Activated T-helper 1 cell treated with anti-CD3 and anti-CD28 coated beads, Interleukin-12 subunit alpha, Interleukin-12 subunit beta, Interleukin-2, Interleukin-4 antibody, amounts not matched to agents 30 ng/mL and 10 ng/mL and 1 ng/mL, durations not matched to agents 14 hours and 24 hours and 36 hours (primary cell): ENCODE data around the gene TTC28. TPM values are rescaled to one million over a fixed set of nuclear protein-coding genes. Genes with fewer than 3 reads are reported as not detected.
"Not testable (repeated sequence)": the region's sequence is repeated elsewhere in the genome, so short reads cannot be mapped to it uniquely, and the experiment has no call there.

Experiments used
- DNase-seq: peaks from one replicate; pipeline ENCODE4 v3.0.0; 2021; ENCODE audit warnings: low spot score
- H3K27ac Mint-ChIP-seq: one replicate; pipeline ENCODE4 v1.8.0; 2021; ENCODE audit warnings: mild to moderate bottlenecking, mixed read lengths
- H3K27me3 Mint-ChIP-seq: one replicate; pipeline ENCODE4 v1.8.0; 2022; ENCODE audit warnings: mild to moderate bottlenecking, moderate library complexity, mixed read lengths; ENCODE audit not compliant: insufficient read depth
- H3K36me3 Mint-ChIP-seq: one replicate; pipeline ENCODE4 v1.8.0; 2021; ENCODE audit warnings: low read depth, mixed read lengths
- H3K4me1 Mint-ChIP-seq: one replicate; pipeline ENCODE4 v1.8.0; 2021; ENCODE audit warnings: low read depth, mixed read lengths
- H3K4me3 Mint-ChIP-seq: one replicate; pipeline ENCODE4 v1.8.0; 2021; ENCODE audit warnings: mild to moderate bottlenecking, moderate library complexity, mixed read lengths
- H3K9me3 Mint-ChIP-seq: one replicate; pipeline ENCODE4 v1.8.0; 2021; ENCODE audit warnings: mixed read lengths
- intact Hi-C: fragments of 100-400 bp; cut with micrococcal nuclease; formaldehyde crosslinking; loops from one replicate; pipeline ENCODE4 v1.15.1; 2024
- total RNA-seq: library from RNA; stranded (reverse); gene quantifications from 2 replicates; pipeline ENCODE4 v1.2.3, GENCODE V29; 2022

TTC28 gene
- total RNA-seq, 1 donor from 2014 or later: 2.4 TPM

DNA sequence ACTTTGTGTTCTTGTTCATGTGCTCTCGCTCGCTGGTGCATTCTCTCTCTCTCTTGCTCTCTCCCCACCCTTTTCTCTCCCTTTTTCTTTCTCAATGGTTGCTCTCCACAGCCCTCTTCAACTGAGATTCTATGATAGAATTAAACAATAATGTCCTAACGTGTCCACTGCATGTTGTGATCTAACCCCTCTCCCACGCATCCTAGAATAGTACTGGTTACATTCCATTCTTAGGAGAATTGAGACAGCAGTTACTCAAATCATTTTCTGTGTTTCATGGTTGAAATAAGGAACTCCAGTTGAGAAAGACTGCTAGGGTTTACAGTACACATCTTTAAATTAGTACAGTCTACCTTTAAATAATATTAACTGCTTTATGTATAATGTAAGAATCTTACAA is 442.5 kb downstream of the TTC28 start:
- H3K9me3 Mint-ChIP-seq: no peaks in the 10 kb centered on the region
- H3K4me3 Mint-ChIP-seq: no peak overlapping the region
- no peaks in the 10 kb centered on the region for H3K36me3 Mint-ChIP-seq
- intact Hi-C loops: no loop called here
- H3K4me1 Mint-ChIP-seq: no peaks in the 10 kb centered on the region
- DNase-seq: no peak
- peaks cover 19% of the 10 kb centered on the region for H3K27me3 Mint-ChIP-seq
- H3K27ac Mint-ChIP-seq: no peak overlapping the region

DNA sequence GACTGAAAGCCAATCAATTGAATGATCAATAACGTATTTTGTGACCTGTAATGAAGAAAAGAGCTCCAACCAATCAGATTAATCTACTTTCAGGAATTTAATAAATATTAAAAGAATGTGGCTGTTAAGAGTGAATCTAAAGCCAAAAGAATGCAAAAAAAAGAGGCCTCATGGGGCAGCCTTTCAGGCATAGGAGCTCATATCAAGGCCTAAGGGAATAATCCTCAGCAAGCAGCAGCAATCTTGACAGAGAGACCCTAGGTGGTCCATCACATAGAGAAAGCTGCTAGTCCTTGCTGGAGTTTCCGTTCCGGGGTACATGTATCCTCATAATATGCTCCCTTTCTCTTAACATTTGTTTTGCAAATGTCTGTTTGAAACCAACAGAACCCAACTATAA is 447.4 kb downstream of the TTC28 start:
- Mint-ChIP-seq H3K36me3 (no peaks in the 10 kb centered on the region), H3K27ac (no peak overlapping the region), H3K4me1 (no peaks in the 10 kb centered on the region), H3K27me3 (peaks cover 5% of the 10 kb centered on the region), H3K4me3 (no peak overlapping the region), H3K9me3 (no peaks in the 10 kb centered on the region)
- DNase-seq: no peak
- intact Hi-C loops: no loop called here

DNA sequence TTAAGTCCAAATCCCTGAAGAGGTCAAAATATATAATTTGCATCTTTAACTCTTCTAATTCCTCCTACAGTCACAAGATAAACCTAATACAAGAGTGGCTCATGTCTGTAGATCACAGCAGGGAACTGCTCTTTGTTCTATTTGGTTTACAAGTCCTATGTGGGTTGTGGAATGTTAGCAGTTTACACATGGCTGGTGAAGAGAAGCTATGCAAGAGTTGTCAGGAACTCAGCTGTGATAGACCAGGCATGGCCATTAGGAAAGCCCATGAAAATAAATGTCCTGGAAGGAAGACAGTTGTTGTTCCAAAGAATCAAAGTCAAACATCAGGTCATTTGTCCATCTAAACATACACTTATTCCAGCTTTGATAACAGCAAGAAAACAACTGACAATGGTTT is 448.2 kb downstream of the TTC28 start:
- no peak overlapping the region for H3K4me3 Mint-ChIP-seq
- H3K4me1 Mint-ChIP-seq: no peaks in the 10 kb centered on the region
- no peaks in the 10 kb centered on the region for H3K9me3 Mint-ChIP-seq
- no peak overlapping the region for H3K27ac Mint-ChIP-seq
- H3K36me3 Mint-ChIP-seq: no peaks in the 10 kb centered on the region
- DNase-seq: no peak
- peaks cover 5% of the 10 kb centered on the region for H3K27me3 Mint-ChIP-seq
- intact Hi-C loops: no loop called here

DNA sequence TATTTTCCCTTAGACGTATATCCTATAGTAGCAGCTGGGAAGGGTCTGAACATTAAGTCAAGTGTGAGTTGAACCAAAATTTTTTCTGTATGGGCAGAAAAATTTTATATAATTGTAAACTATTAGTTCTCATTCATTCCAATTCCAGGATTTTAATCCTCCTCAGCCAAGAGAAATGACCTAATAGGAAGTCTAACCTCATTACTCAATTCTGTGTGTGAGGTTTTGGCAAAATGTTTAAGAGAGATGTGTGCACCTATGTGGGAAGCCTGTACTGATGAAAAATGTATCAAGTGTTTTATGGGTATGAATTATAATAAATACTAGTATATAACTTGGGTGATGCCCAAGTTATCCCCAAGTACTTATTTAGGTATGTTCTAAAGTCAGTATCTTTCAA is 449.0 kb downstream of the TTC28 start:
- H3K36me3 Mint-ChIP-seq: no peaks in the 10 kb centered on the region
- H3K27ac Mint-ChIP-seq: no peak overlapping the region
- no peak overlapping the region for H3K4me3 Mint-ChIP-seq
- intact Hi-C loops: no loop called here
- peaks cover 4% of the 10 kb centered on the region for H3K27me3 Mint-ChIP-seq
- no peak for DNase-seq
- H3K9me3 Mint-ChIP-seq: no peaks in the 10 kb centered on the region
- no peaks in the 10 kb centered on the region for H3K4me1 Mint-ChIP-seq

DNA sequence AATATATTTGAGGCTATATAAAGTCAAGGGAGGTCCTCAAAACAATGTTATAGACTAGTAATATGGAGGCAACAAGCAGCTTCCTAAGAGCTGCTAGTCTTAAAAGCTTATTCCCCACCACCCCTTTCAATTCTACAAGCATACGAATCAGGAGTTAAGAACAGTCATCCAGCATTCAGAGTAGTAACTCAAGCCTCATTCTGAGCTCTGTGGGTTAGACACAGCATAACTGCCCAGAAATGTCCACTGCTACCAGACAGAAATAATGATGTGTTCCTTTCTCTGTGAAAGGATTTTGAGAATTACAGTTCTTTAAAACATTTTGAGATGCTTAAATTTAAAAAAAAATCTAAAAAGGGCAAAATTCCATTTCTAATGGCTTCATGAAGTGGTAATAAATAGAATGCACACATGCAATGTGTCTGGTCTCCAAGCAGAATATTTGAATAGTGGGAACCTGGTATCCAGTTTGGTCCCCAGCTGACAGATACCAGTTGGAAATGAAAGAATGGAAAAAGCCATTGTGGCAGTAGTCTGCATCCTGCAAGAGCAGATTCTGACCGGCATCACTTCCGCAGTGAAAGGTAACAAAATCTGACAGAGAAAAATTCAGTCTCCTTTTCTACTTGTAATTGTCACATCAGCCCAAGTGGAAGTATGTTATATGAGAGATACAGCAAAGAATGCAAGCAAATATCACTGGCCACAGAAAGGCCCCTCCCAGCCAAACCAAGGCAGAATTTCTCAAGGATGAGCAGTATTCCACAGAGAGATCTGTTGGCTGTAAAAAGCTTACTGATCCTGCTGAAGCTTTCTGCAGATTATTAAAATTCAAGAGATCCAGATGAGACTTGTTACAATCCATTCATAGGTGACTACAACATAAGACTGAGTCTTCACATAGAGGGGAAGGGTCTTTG is 449.8 kb downstream of the TTC28 start:
- intact Hi-C loops: loop anchor here (10.0 kb wide), 1 partner anchor 175 kb away; no protein-coding TSS in a partner anchor
- H3K27me3 Mint-ChIP-seq: peaks cover 3% of the 10 kb centered on the region
- no peaks in the 10 kb centered on the region for H3K9me3 Mint-ChIP-seq

DNA sequence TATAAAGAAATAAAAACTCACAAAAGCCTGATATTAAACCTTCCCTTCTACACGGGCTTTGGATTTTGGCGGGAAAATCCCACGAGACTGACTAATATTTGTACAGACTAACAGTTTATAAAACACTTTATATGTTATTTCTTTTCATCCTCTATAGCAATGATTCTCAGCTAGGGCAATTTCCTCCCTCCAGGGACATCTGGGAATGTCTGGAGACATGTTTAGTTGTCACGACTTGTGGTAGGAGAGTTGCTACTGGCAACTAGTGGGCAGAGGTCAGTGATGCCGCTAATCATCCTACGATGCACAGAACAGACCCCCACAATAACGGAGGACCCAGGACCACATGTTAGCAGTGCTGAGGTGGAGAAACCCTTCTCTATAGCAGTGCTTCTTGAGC is 455.8 kb downstream of the TTC28 start:
- Mint-ChIP-seq H3K36me3 (no peaks in the 10 kb centered on the region), H3K27ac (no peak overlapping the region), H3K9me3 (no peaks in the 10 kb centered on the region), H3K4me3 (no peak overlapping the region), H3K4me1 (no peaks in the 10 kb centered on the region), H3K27me3 (peaks cover 3% of the 10 kb centered on the region)
- intact Hi-C loops: loop anchor here (10.0 kb wide), 1 partner anchor 169 kb away; no protein-coding TSS in a partner anchor
- DNase-seq: no peak

More for the DNA sequence above, 449.8 kb downstream of the TTC28 start:
- no peak overlapping the region for H3K27ac Mint-ChIP-seq
- no peaks in the 10 kb centered on the region for H3K36me3 Mint-ChIP-seq
- H3K4me1 Mint-ChIP-seq: no peaks in the 10 kb centered on the region
- no peak for DNase-seq
- H3K4me3 Mint-ChIP-seq: no peak overlapping the region

DNA sequence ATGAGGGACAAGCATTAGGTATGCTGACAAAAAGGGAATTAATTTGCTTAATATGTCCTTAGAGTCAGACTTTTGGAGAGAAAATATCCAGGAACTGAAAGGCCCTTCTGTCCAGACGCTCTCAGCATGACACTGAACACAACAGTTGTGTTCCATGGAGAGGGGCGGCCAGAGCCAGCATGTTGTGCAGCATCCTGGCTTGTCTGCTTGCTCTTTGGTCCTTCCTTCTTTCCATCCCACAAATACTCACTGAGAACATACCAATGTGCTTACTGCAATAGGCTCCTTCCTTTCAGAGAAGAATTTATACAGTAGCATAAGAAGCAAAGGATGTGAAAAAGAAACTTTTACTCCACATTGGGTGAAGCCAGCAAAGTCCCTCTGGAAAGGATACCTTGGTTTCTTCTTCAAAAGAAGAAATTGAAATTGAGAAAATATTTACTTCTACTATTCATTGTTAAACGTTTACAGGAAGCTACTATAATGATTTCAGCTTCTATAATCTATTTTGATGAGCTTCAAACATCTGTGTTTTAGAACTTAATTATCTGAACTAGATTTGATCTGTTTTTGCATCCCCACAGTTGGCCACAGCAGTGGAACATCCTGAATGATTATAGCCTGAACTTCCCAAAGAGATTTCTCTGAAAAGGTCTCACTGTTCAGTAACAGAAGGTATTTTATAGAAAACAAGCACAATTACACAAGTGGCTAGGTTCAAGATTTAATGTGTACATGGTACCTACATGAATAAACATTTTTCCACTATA is 456.5 kb downstream of the TTC28 start:
- no peak for DNase-seq
- intact Hi-C loops: loop anchor here (10.0 kb wide), 1 partner anchor 168 kb away; no protein-coding TSS in a partner anchor
- H3K9me3 Mint-ChIP-seq: no peaks in the 10 kb centered on the region

DNA sequence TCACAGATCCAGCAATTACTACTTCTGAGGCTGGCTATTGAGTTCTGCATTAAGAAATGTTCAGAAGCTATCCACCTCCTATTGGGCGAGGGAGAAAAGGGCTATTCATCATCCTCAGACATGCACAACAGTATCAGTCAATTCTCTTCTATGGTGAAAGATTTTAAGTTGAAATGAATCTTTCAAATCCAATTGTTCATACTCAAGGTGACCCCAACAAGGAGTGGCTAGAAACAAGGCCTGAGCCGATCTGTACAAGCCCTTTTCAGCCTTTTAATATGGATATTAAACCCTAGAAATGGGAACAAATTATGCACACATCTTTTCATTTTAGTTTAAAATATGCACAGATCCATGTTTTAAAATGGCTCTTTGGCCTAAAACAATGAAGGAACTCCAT is 457.1 kb downstream of the TTC28 start:
- intact Hi-C loops: loop anchor here (10.0 kb wide), 1 partner anchor 168 kb away; no protein-coding TSS in a partner anchor
- no peaks in the 10 kb centered on the region for H3K4me1 Mint-ChIP-seq

More for the DNA sequence above, 456.5 kb downstream of the TTC28 start:
- Mint-ChIP-seq H3K4me1 (no peaks in the 10 kb centered on the region), H3K36me3 (no peaks in the 10 kb centered on the region), H3K4me3 (no peak overlapping the region), H3K27ac (no peak overlapping the region), H3K27me3 (peaks cover 3% of the 10 kb centered on the region)

DNA sequence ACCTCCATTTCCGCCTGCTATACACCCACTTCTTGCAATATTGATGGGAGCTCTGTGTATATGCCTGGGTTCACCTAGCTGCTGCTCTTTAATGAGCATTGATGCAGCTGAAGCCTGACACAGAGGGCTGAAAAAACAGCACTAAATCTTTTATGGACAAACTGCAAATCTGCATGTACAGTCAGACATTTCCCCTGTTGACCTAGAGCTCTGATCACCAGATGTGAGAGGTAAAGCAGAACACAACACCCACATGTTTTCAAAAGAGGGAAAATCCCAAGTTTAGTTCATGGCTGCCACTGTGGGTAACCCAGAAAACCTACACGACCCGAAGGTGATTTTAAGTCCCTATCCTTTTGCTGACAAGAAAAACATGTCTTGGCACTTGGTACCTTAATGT is 457.6 kb downstream of the TTC28 start:
- no peak overlapping the region for H3K4me3 Mint-ChIP-seq
- no peak overlapping the region for H3K27ac Mint-ChIP-seq
- peaks cover 3% of the 10 kb centered on the region for H3K27me3 Mint-ChIP-seq
- no peaks in the 10 kb centered on the region for H3K36me3 Mint-ChIP-seq
- DNase-seq: no peak
- no peaks in the 10 kb centered on the region for H3K9me3 Mint-ChIP-seq
- no peaks in the 10 kb centered on the region for H3K4me1 Mint-ChIP-seq
- intact Hi-C loops: loop anchor here (10.0 kb wide), 1 partner anchor 167 kb away; no protein-coding TSS in a partner anchor

More for the DNA sequence above, 457.1 kb downstream of the TTC28 start:
- Mint-ChIP-seq H3K36me3 (no peaks in the 10 kb centered on the region), H3K27me3 (peaks cover 3% of the 10 kb centered on the region), H3K4me3 (no peak overlapping the region), H3K27ac (no peak overlapping the region), H3K9me3 (no peaks in the 10 kb centered on the region)
- DNase-seq: no peak

DNA sequence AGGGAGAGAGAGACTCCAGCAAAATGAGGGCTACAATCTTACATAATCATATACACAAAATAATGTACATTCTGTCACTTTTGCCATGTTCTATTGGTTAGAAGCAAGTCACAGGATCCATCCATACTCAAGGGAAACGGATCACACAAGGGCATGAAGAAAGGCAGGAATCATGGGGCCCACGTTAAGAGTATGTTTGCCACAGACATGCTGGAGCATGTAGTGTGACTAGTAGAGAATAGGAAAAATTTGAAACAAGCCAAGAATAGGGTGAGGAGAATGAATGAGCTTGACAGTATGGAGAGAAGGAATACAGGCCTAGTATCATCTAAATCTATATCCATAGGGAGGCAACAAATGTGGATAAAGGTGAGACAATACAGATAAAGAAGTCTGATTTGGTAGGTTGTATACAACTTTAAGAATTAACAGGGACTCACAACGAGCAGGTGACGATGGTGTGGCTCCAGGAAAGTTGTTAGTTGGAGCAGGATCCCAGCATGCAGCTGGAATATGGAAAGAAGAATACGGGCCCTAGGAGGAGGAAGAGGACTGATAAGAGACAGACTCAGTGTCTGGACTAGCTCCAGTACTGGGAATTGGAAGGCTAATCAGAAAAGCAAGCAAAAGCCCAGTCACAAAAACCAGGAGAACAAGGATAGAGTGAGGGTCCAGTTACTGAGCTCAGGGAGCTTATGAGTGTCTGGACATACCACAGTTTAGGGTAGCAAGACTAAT is 458.8 kb downstream of the TTC28 start:
- H3K9me3 Mint-ChIP-seq: no peaks in the 10 kb centered on the region
- no peak overlapping the region for H3K27ac Mint-ChIP-seq
- intact Hi-C loops: loop anchor here (10.0 kb wide), 1 partner anchor 166 kb away; no protein-coding TSS in a partner anchor
- H3K36me3 Mint-ChIP-seq: no peaks in the 10 kb centered on the region
- no peak for DNase-seq
- H3K4me1 Mint-ChIP-seq: no peaks in the 10 kb centered on the region
- peaks cover 2% of the 10 kb centered on the region for H3K27me3 Mint-ChIP-seq
- no peak overlapping the region for H3K4me3 Mint-ChIP-seq

DNA sequence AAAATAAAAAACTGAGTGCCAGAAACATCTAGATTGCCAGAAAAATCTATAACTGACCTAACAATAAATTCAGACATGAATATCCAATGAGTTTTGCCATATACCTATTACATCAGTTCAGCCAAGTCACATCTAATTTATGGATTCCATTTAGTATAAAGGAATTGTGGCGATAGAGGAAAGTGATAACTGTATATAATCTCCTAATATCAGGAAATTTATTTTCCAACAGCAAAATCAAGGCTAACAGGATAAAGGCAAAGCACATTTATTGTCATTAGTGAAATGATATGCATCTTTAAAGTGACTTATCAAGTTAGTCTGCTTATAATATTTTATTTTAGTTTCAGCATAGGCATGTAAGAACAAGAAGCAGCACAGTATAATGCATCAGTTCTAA is 462.4 kb downstream of the TTC28 start:
- Mint-ChIP-seq H3K4me1 (no peaks in the 10 kb centered on the region), H3K27me3 (peaks cover 2% of the 10 kb centered on the region), H3K27ac (no peak overlapping the region), H3K4me3 (no peak overlapping the region), H3K36me3 (no peaks in the 10 kb centered on the region), H3K9me3 (no peaks in the 10 kb centered on the region)
- no peak for DNase-seq
- intact Hi-C loops: no loop called here

DNA sequence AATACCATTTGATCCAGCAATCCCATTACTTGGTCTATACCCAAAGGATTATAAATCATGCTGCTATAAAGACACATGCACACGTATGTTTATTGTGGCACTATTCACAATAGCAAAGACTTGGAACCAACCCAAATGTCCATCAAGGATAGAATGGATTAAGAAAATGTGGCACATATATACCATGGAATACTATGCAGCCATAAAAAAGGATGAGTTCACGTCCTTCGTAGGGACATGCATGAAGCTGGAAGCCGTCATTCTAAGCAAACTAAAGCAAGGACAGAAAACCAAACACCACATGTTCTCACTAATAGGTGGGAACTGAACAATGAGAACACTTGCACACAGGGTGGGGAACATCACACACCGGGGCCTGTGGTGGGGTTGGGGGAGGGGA is 464.9 kb downstream of the TTC28 start:
- H3K27ac Mint-ChIP-seq, intact Hi-C loops, H3K27me3 Mint-ChIP-seq, H3K4me1 Mint-ChIP-seq, H3K4me3 Mint-ChIP-seq, DNase-seq, H3K36me3 Mint-ChIP-seq: not testable (repeated sequence)
- H3K9me3 Mint-ChIP-seq: peaks cover 17% of the 10 kb centered on the region
